CD4-positive, alpha-beta memory T cell (primary cell): Measurements from ENCODE around the gene MAN2B1. TPM values are rescaled to one million over a fixed set of nuclear protein-coding genes. Genes with fewer than 3 reads are reported as not detected.
A peak's percentile ranks its signal among the peaks of the same experiment; 100 is the strongest.

ENCODE experiments used
- CTCF ChIA-PET: fragments of 350-600 bp; sonication (Branson Sonifier 250); formaldehyde crosslinking; loops from one replicate; lab custom pipeline; 2021; ENCODE audit warnings: inconsistent platforms; ENCODE audit not compliant: partially characterized antibody; lab: Charles Lee
- POLR2A ChIA-PET: fragments of 350-600 bp; sonication (Branson Sonifier 250); formaldehyde crosslinking; loops from one replicate; lab custom pipeline; 2021; ENCODE audit not compliant: partially characterized antibody; lab: Charles Lee
- DNase-seq, 5 donors: peaks; one replicate each; pipeline versions ENCODE4 v3.0.0 to v3.0.0-alpha.2; 2020 to 2022; ENCODE audit warnings: mixed read lengths in 1 of 5
- H3K27ac ChIP-seq: one replicate; pipeline ENCODE4 v1.7.0; 2013; ENCODE audit warnings: low read depth, low read length
- H3K27me3 ChIP-seq: 2 replicates; pipeline ENCODE4 v1.7.0; 2013; ENCODE audit warnings: mild to moderate bottlenecking, low read length, moderate library complexity; ENCODE audit not compliant: insufficient read depth
- H3K36me3 ChIP-seq: 2 replicates; pipeline ENCODE4 v1.7.0; 2013; ENCODE audit warnings: mild to moderate bottlenecking, low read length, moderate library complexity; ENCODE audit not compliant: insufficient read depth
- H3K4me1 ChIP-seq: 2 replicates; pipeline ENCODE4 v1.7.0; 2013; ENCODE audit warnings: mild to moderate bottlenecking, low read length, moderate library complexity; ENCODE audit not compliant: insufficient read depth
- H3K4me3 ChIP-seq, 2 donors: one replicate each; pipeline ENCODE4 v1.7.0; 2013; ENCODE audit warnings: low read length in 2 of 2, mild to moderate bottlenecking in 1 of 2
- H3K9me3 ChIP-seq, 2 donors: one replicate each; pipeline ENCODE4 v1.7.0; 2013; ENCODE audit warnings: low read length in 2 of 2, control low read depth in 1 of 2; ENCODE audit not compliant: control insufficient read depth in 1 of 2
- H3K27ac Mint-ChIP-seq, 7 donors: one replicate each; pipeline ENCODE4 v1.8.0; 2020 to 2021; ENCODE audit warnings: mixed read lengths in 7 of 7, mild to moderate bottlenecking in 6 of 7, inconsistent platforms in 3 of 7, moderate library complexity in 3 of 7
- H3K27me3 Mint-ChIP-seq, 2 donors: one replicate each; pipeline ENCODE4 v1.8.0; 2020 to 2021; ENCODE audit warnings: mixed read lengths in 2 of 2
- H3K36me3 Mint-ChIP-seq, 2 donors: one replicate each; pipeline ENCODE4 v1.8.0; 2020 to 2021; ENCODE audit warnings: mixed read lengths in 2 of 2, inconsistent platforms in 1 of 2, mild to moderate bottlenecking in 1 of 2
- H3K4me1 Mint-ChIP-seq, 4 donors: one replicate each; pipeline ENCODE4 v1.8.0; 2020 to 2021; ENCODE audit warnings: mixed read lengths in 4 of 4, mild to moderate bottlenecking in 1 of 4
- H3K4me3 Mint-ChIP-seq, 8 donors: one replicate each; pipeline ENCODE4 v1.8.0; 2020 to 2021; ENCODE audit warnings: mixed read lengths in 8 of 8, mild to moderate bottlenecking in 7 of 8, moderate library complexity in 6 of 8, inconsistent platforms in 3 of 8
- H3K9me3 Mint-ChIP-seq, 8 donors: one replicate each; pipeline ENCODE4 v1.8.0; 2020 to 2021; ENCODE audit warnings: mixed read lengths in 8 of 8, mild to moderate bottlenecking in 5 of 8, inconsistent platforms in 3 of 8, moderate library complexity in 1 of 8
- intact Hi-C: fragments of 100-400 bp; cut with micrococcal nuclease; formaldehyde crosslinking; loops from one replicate; pipeline ENCODE4 v1.15.1; 2023
- polyA plus RNA-seq, 2 donors: library from polyadenylated mRNA; unstranded; fragments of 300-500 nt; fragmentation: Illumina TruSeq; gene quantifications; one replicate each; pipeline ENCODE4 v1.2.3, GENCODE V29; 2021
- total RNA-seq, 2 experiments: library from RNA; stranded (reverse); gene quantifications; one replicate each; pipeline ENCODE4 v1.2.3, GENCODE V29; 2021

MAN2B1 gene
- total and polyA plus RNA-seq, 4 experiments from 2014 or later: 45.0 to 141 (median 106) TPM

- peak; percentile 92 to 96 (median 93) for DNase-seq
- Mint-ChIP-seq H3K4me3 (peak within 1 kb of the TSS; percentile 91 to 95 (median 94)), H3K27ac (peak within 1 kb of the TSS; percentile 96 to 98 (median 97)), H3K4me1 (peaks cover 4 to 17% (median 10%) of the 10 kb centered on the region in 4 donors), H3K9me3 (peaks cover 0 to 2% (median 0%) of the 10 kb centered on the region in 8 donors), H3K36me3 (peaks cover 0 to 22% of the 10 kb centered on the region in 2 donors), H3K27me3 (no peaks in the 10 kb centered on the region)
- Histone ChIP-seq H3K27ac (peak within 1 kb of the TSS; percentile 76), H3K9me3 (no peaks in the 10 kb centered on the region), H3K27me3 (no peaks in the 10 kb centered on the region), H3K36me3 (no peaks in the 10 kb centered on the region), H3K4me3 (peak within 1 kb of the TSS; percentile 7 to 56), H3K4me1 (peaks cover 17% of the 10 kb centered on the region)
- ChIA-PET CTCF (interaction anchor here (0.9 to 1.5 kb wide), 4 partner anchors 25 to 99 kb away, joined by 4 to 6 read pairs (median 4); no protein-coding TSS in a partner anchor), POLR2A (interaction anchor here (0.8 to 4.4 kb wide), 14 partner anchors 9 to 151 kb away, joined by 3 to 34 read pairs (median 4); partner anchors contain the start of genes DHPS, GET3, JUNB and RNASEH2A)
- intact Hi-C loops: loop anchor here (1.0 kb wide), 3 partner anchors 15 to 27 kb away; partner anchors contain the start of genes DHPS and TNPO2
Measured at GRCh38 chr19:12696366-12697335, 30.1 kb upstream of the MAN2B1 start, which contains the start of gene FBXW9. Gene FBXW9, minus strand, starts transcription at chr19:12696631. Its CDS starts 50 bp downstream, at chr19:12696581.

- H3K27ac Mint-ChIP-seq: peak overlapping the region; percentile 29 to 98 (median 96)
- H3K4me1 Mint-ChIP-seq: peaks cover 4 to 17% (median 10%) of the 10 kb centered on the region in 4 donors
- peaks cover 0 to 2% (median 0%) of the 10 kb centered on the region in 8 donors for H3K9me3 Mint-ChIP-seq
- intact Hi-C loops: loop anchor here (1.0 kb wide), 3 partner anchors 15 to 27 kb away; partner anchors contain the start of genes DHPS and TNPO2
- Histone ChIP-seq H3K4me1 (peaks cover 17% of the 10 kb centered on the region), H3K9me3 (no peaks in the 10 kb centered on the region), H3K27me3 (no peaks in the 10 kb centered on the region), H3K27ac (peak overlapping the region; percentile 76), H3K4me3 (peak overlapping the region; percentile 7 to 56), H3K36me3 (no peaks in the 10 kb centered on the region)
- peak overlapping the region; percentile 91 to 95 (median 94) for H3K4me3 Mint-ChIP-seq
- POLR2A ChIA-PET: interaction anchor here (0.8 to 4.4 kb wide), 13 partner anchors 9 to 145 kb away, joined by 3 to 34 read pairs (median 5); partner anchors contain the start of genes DHPS, GET3, JUNB and RNASEH2A
- DNase-seq: no peak
- H3K36me3 Mint-ChIP-seq: peaks cover 0 to 17% of the 10 kb centered on the region in 2 donors
- CTCF ChIA-PET: interaction anchor here (0.9 to 1.5 kb wide), 5 partner anchors 25 to 100 kb away, joined by 4 to 6 read pairs (median 5); no protein-coding TSS in a partner anchor
- no peaks in the 10 kb centered on the region for H3K27me3 Mint-ChIP-seq
Measured at GRCh38 chr19:12695997-12696365, 29.4 kb upstream of the MAN2B1 start.

GRCh38 chr19:12695514-12695913 lies 29.0 kb upstream of the MAN2B1 start:
- H3K9me3 ChIP-seq: no peaks in the 10 kb centered on the region
- no peaks in the 10 kb centered on the region for H3K36me3 ChIP-seq
- H3K27me3 ChIP-seq: no peaks in the 10 kb centered on the region
- peaks cover 0 to 12% of the 10 kb centered on the region in 2 donors for H3K36me3 Mint-ChIP-seq
- ChIA-PET CTCF (interaction anchor here (0.9 to 1.0 kb wide), 2 partner anchors 9 to 24 kb away, joined by 3 to 5 read pairs; no protein-coding TSS in a partner anchor), POLR2A (interaction anchor here (0.8 to 4.4 kb wide), 9 partner anchors 8 to 111 kb away, joined by 3 to 34 read pairs (median 6); partner anchors contain the start of genes DHPS, GET3, RNASEH2A and TRIR)
- intact Hi-C loops: no loop called here
- peaks cover 0 to 2% (median 0%) of the 10 kb centered on the region in 8 donors for H3K9me3 Mint-ChIP-seq
- H3K4me3 Mint-ChIP-seq: peak overlapping the region; percentile 57 to 80 (median 74)
- peak overlapping the region; percentile 76 for H3K27ac ChIP-seq
- peaks cover 17% of the 10 kb centered on the region for H3K4me1 ChIP-seq
- no peaks in the 10 kb centered on the region for H3K27me3 Mint-ChIP-seq
- no peak for DNase-seq
- H3K27ac Mint-ChIP-seq: peak overlapping the region in 6 of 7 donors; percentile 29 to 82 (median 63)
- peaks cover 4 to 17% (median 10%) of the 10 kb centered on the region in 4 donors for H3K4me1 Mint-ChIP-seq
- peak overlapping the region in 1 of 2 donors; percentile 56 for H3K4me3 ChIP-seq

GRCh38 chr19:12695096-12695495 lies 28.6 kb upstream of the MAN2B1 start:
- peaks cover 0 to 12% of the 10 kb centered on the region in 2 donors for H3K36me3 Mint-ChIP-seq
- no peak overlapping the region for H3K4me3 ChIP-seq
- H3K36me3 ChIP-seq: no peaks in the 10 kb centered on the region
- peak overlapping the region in 6 of 8 donors; percentile 39 to 57 (median 49) for H3K4me3 Mint-ChIP-seq
- peaks cover 17% of the 10 kb centered on the region for H3K4me1 ChIP-seq
- no peak overlapping the region for H3K27ac ChIP-seq
- peaks cover 4 to 17% (median 10%) of the 10 kb centered on the region in 4 donors for H3K4me1 Mint-ChIP-seq
- POLR2A ChIA-PET: interaction anchor here (0.9 to 4.4 kb wide), 5 partner anchors 14 to 40 kb away, joined by 3 to 34 read pairs (median 24); partner anchors contain the start of genes DHPS, GET3 and TRIR
- no peaks in the 10 kb centered on the region for H3K27me3 ChIP-seq
- DNase-seq: no peak
- intact Hi-C loops: no loop called here
- H3K9me3 ChIP-seq: no peaks in the 10 kb centered on the region
- H3K27me3 Mint-ChIP-seq: no peaks in the 10 kb centered on the region
- CTCF ChIA-PET: interaction anchor here (0.9 to 1.0 kb wide), 2 partner anchors 9 to 24 kb away, joined by 3 to 5 read pairs; no protein-coding TSS in a partner anchor
- H3K9me3 Mint-ChIP-seq: peaks cover 0 to 2% (median 0%) of the 10 kb centered on the region in 8 donors
- peak overlapping the region in 1 of 7 donors; percentile 23 for H3K27ac Mint-ChIP-seq

GRCh38 chr19:12694641-12695040 lies 28.1 kb upstream of the MAN2B1 start:
- Histone ChIP-seq H3K4me3 (no peak overlapping the region), H3K4me1 (peaks cover 17% of the 10 kb centered on the region), H3K9me3 (no peaks in the 10 kb centered on the region), H3K36me3 (no peaks in the 10 kb centered on the region), H3K27me3 (no peaks in the 10 kb centered on the region), H3K27ac (no peak overlapping the region)
- H3K27me3 Mint-ChIP-seq: no peaks in the 10 kb centered on the region
- peak overlapping the region in 1 of 8 donors; percentile 7 for H3K4me3 Mint-ChIP-seq
- CTCF ChIA-PET: interaction anchor here (0.9 to 1.0 kb wide), 2 partner anchors 8 to 23 kb away, joined by 3 to 5 read pairs; no protein-coding TSS in a partner anchor
- POLR2A ChIA-PET: interaction anchor here (1.1 to 4.4 kb wide), 3 partner anchors 13 to 41 kb away, joined by 3 to 34 read pairs (median 24); partner anchors contain the start of genes DHPS, GET3 and TRIR
- H3K9me3 Mint-ChIP-seq: peaks cover 0 to 2% (median 0%) of the 10 kb centered on the region in 8 donors
- intact Hi-C loops: no loop called here
- H3K27ac Mint-ChIP-seq: no peak overlapping the region
- no peak for DNase-seq
- H3K4me1 Mint-ChIP-seq: peaks cover 4 to 17% (median 10%) of the 10 kb centered on the region in 4 donors
- H3K36me3 Mint-ChIP-seq: peaks cover 0 to 12% of the 10 kb centered on the region in 2 donors

GRCh38 chr19:12692960-12693359 lies 26.4 kb upstream of the MAN2B1 start:
- H3K9me3 ChIP-seq: no peaks in the 10 kb centered on the region
- intact Hi-C loops: no loop called here
- no peak overlapping the region for H3K4me3 Mint-ChIP-seq
- H3K27ac ChIP-seq: no peak overlapping the region
- H3K36me3 Mint-ChIP-seq: peaks cover 0 to 7% of the 10 kb centered on the region in 2 donors
- no peak for DNase-seq
- H3K4me3 ChIP-seq: no peak overlapping the region
- H3K4me1 Mint-ChIP-seq: peaks cover 2 to 14% (median 8%) of the 10 kb centered on the region in 4 donors
- peaks cover 17% of the 10 kb centered on the region for H3K4me1 ChIP-seq
- no peaks in the 10 kb centered on the region for H3K27me3 ChIP-seq
- peaks cover 0 to 2% (median 0%) of the 10 kb centered on the region in 8 donors for H3K9me3 Mint-ChIP-seq
- ChIA-PET POLR2A (interaction anchor here (1.2 kb wide), 1 partner anchor 41 kb away, joined by 3 read pairs; the partner anchor contains the start of gene TRIR), CTCF (interaction anchor here (1.7 kb wide), 1 partner anchor 16 kb away, joined by 4 read pairs; no protein-coding TSS in a partner anchor)
- H3K27me3 Mint-ChIP-seq: no peaks in the 10 kb centered on the region
- no peaks in the 10 kb centered on the region for H3K36me3 ChIP-seq
- no peak overlapping the region for H3K27ac Mint-ChIP-seq
